NOMO-1 (cell line): ENCODE measurements around the gene CACNA1C.

Experiments
- DNase-seq, 2 experiments: peaks; one replicate each; lab custom pipeline; 2025; ENCODE audit not compliant: unreplicated experiment in 2 of 2; lab: John Stamatoyannopoulos, UW

The CACNA1C gene

GRCh38 chr12:2268471-2269286, 215.9 kb downstream of the CACNA1C start:
- no peak for DNase-seq

GRCh38 chr12:2270846-2271245, 218.1 kb downstream of the CACNA1C start:
- no peak for DNase-seq

GRCh38 chr12:2271961-2272360, 219.2 kb downstream of the CACNA1C start:
- no peak for DNase-seq

GRCh38 chr12:2273288-2273687, 220.5 kb downstream of the CACNA1C start:
- DNase-seq = no peak

- no peak for DNase-seq
Measured at GRCh38 chr12:2273751-2274150, 221.0 kb downstream of the CACNA1C start.

- DNase-seq = no peak
Measured at GRCh38 chr12:2274733-2275132, 221.9 kb downstream of the CACNA1C start.

GRCh38 chr12:2276288-2277033, 223.7 kb downstream of the CACNA1C start:
- no peak for DNase-seq

- DNase-seq = no peak
Measured at GRCh38 chr12:2277492-2278155, 224.8 kb downstream of the CACNA1C start.

GRCh38 chr12:2281446-2281845, 228.7 kb downstream of the CACNA1C start:
- no peak for DNase-seq

GRCh38 chr12:2282318-2282717, 229.5 kb downstream of the CACNA1C start:
- DNase-seq = no peak

GRCh38 chr12:2283480-2283879, 230.7 kb downstream of the CACNA1C start:
- peak in 1 of 2 experiments; percentile 50 for DNase-seq

GRCh38 chr12:2283916-2284315, 231.1 kb downstream of the CACNA1C start:
- DNase-seq = peak; percentile 59 to 62

- DNase-seq = peak; percentile 36 to 62
Measured at GRCh38 chr12:2284321-2284813, 231.6 kb downstream of the CACNA1C start.

GRCh38 chr12:2284857-2285256, 232.1 kb downstream of the CACNA1C start:
- peak; percentile 67 to 72 for DNase-seq

- DNase-seq = no peak
Measured at GRCh38 chr12:2285462-2285861, 232.7 kb downstream of the CACNA1C start.

- DNase-seq = no peak
Measured at GRCh38 chr12:2286047-2286446, 233.3 kb downstream of the CACNA1C start.

GRCh38 chr12:2286461-2287131, 233.8 kb downstream of the CACNA1C start:
- DNase-seq = no peak

GRCh38 chr12:2287151-2287550, 234.4 kb downstream of the CACNA1C start:
- no peak for DNase-seq

GRCh38 chr12:2287589-2287988, 234.8 kb downstream of the CACNA1C start:
- DNase-seq = no peak

- DNase-seq = peak; percentile 43 to 73
Measured at GRCh38 chr12:2288001-2288400, 235.2 kb downstream of the CACNA1C start.

GRCh38 chr12:2288471-2288870, 235.7 kb downstream of the CACNA1C start:
- no peak for DNase-seq
